GM12801 (cell line): ENCODE results near the gene FAXDC2.

Experiments
- CTCF ChIP-seq: IDR thresholded peaks from one replicate; pipeline ENCODE4 v1.5.1; 2011; ENCODE audit warnings: control low read depth; ENCODE audit not compliant: insufficient read length; ENCODE audit errors: extremely low read depth

The FAXDC2 gene

GRCh38 chr5:154788212-154788611, 62.2 kb downstream of the FAXDC2 start:
- TF ChIP-seq CTCF = no peak

- TF ChIP-seq CTCF = no peak
Observed at GRCh38 chr5:154786414-154786813, 64.0 kb downstream of the FAXDC2 start.

GRCh38 chr5:154784856-154785255, 65.5 kb downstream of the FAXDC2 start:
- no peak for TF ChIP-seq CTCF

- no peak for TF ChIP-seq CTCF
Observed at GRCh38 chr5:154783774-154784460, 66.5 kb downstream of the FAXDC2 start.

GRCh38 chr5:154782812-154783592, 67.4 kb downstream of the FAXDC2 start:
- no peak for TF ChIP-seq CTCF

- no peak for TF ChIP-seq CTCF
Observed at GRCh38 chr5:154782326-154782725, 68.1 kb downstream of the FAXDC2 start.

- TF ChIP-seq CTCF = no peak
Observed at GRCh38 chr5:154780128-154780527, 70.3 kb downstream of the FAXDC2 start.
